ENCODE data around the gene NRG2. TPM values are rescaled to one million over a fixed set of nuclear protein-coding genes. Genes with fewer than 3 reads are reported as not detected.

Gene NRG2
- total and polyA plus RNA-seq, 2 experiments from 2014 or later = 0.05 TPM; not detected in 1

- H3K79me2 ChIP-seq (ENCODE audit: insufficient read depth) = no peaks in the 10 kb centered on the region
- in situ Hi-C loops (cut with MboI) = no loop called here
- no peak overlapping the region for H3K9ac ChIP-seq
- no peak overlapping the region for H3K4me3 ChIP-seq
- no peak overlapping the region for H3K4me2 ChIP-seq (ENCODE audit: unreplicated experiment)
- no peak overlapping the region for H2AFZ ChIP-seq
- TF ChIP-seq EZH2phosphoT487 (IDR thresholded peaks at IDR 0.05; ENCODE audit: insufficient read depth, low read depth) (no peak), EZH2 (IDR thresholded peaks at IDR 0.05; ENCODE audit: insufficient read depth, poor library complexity, severe bottlenecking) (no peak)
- no peaks in the 10 kb centered on the region for H3K36me3 ChIP-seq (ENCODE audit: low read depth)
- H3F3A ChIP-seq (ENCODE audit: insufficient read depth) = no peaks in the 10 kb centered on the region
- no peaks in the 10 kb centered on the region for H4K20me1 ChIP-seq (ENCODE audit: insufficient read depth)
- no peaks in the 10 kb centered on the region for H3K4me1 ChIP-seq (ENCODE audit: insufficient read depth)
- H3K27me3 ChIP-seq (replicated peaks; ENCODE audit: insufficient read depth) = peaks cover 22% of the 10 kb centered on the region
- DNase-seq = no peak
- no peaks in the 10 kb centered on the region for H3K9me2 ChIP-seq (ENCODE audit: insufficient read depth)
- WGBS, 2 experiments (ENCODE audit: low coverage in 1 of 2, low lambda C conversion rate in 2 of 2, missing lambda C conversion rate in 2 of 2) = 72 to 73% methylated on average over 6 of the region's 6 CpGs
- no peaks in the 10 kb centered on the region for H3K9me3 ChIP-seq (ENCODE audit: low read depth)
- H3K27ac ChIP-seq = no peak overlapping the region
Observed at GRCh38 chr5:139877129-139877597, 165.9 kb downstream of the NRG2 start.

DNA sequence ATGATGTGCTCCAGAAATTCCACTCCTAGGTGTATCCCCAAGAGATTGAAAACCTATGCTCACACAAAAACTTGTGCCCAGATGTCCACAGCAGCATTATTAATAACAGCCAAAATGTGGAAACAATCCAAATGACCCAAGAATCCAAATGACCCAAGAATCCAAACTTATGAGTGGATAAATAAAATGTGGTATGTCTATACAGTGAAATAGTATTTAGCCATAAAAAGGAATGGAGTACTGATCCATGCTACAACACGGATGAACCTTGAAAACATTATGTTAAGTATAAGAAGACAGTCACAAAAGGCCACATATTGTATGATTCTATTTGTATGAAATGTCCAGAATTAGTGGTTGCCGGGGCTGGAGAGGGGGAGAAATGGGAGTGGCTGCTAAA is 167.1 kb downstream of the NRG2 start:
- in situ Hi-C loops (cut with MboI) = no loop called here
- Histone ChIP-seq H2AFZ (no peak overlapping the region), H3K9ac (no peak overlapping the region), H3K79me2 (ENCODE audit: insufficient read depth) (no peaks in the 10 kb centered on the region), H3K4me1 (ENCODE audit: insufficient read depth) (no peaks in the 10 kb centered on the region), H3K9me2 (ENCODE audit: insufficient read depth) (no peaks in the 10 kb centered on the region), H3K27me3 (replicated peaks; ENCODE audit: insufficient read depth) (peaks cover 22% of the 10 kb centered on the region), H3K4me2 (ENCODE audit: unreplicated experiment) (no peak overlapping the region), H4K20me1 (ENCODE audit: insufficient read depth) (no peaks in the 10 kb centered on the region), H3K27ac (no peak overlapping the region), H3K4me3 (no peak overlapping the region), H3K9me3 (ENCODE audit: low read depth) (no peaks in the 10 kb centered on the region), H3K36me3 (ENCODE audit: low read depth) (no peaks in the 10 kb centered on the region), H3F3A (ENCODE audit: insufficient read depth) (no peaks in the 10 kb centered on the region)
- TF ChIP-seq EZH2phosphoT487 (IDR thresholded peaks at IDR 0.05; ENCODE audit: insufficient read depth, low read depth) (no peak), EZH2 (IDR thresholded peaks at IDR 0.05; ENCODE audit: insufficient read depth, poor library complexity, severe bottlenecking) (no peak)
- no peak for DNase-seq
- 53 to 65% methylated on average over 2 of the region's 2 CpGs for WGBS, 2 experiments (ENCODE audit: low coverage in 1 of 2, low lambda C conversion rate in 2 of 2, missing lambda C conversion rate in 2 of 2)

- H3K4me2 ChIP-seq (ENCODE audit: unreplicated experiment) = no peak overlapping the region
- no peak for DNase-seq
- H2AFZ ChIP-seq = no peak overlapping the region
- H3F3A ChIP-seq (ENCODE audit: insufficient read depth) = no peaks in the 10 kb centered on the region
- H3K27ac ChIP-seq = no peak overlapping the region
- H3K36me3 ChIP-seq (ENCODE audit: low read depth) = no peaks in the 10 kb centered on the region
- H3K9ac ChIP-seq = no peak overlapping the region
- 20% methylated on average over 16 of the region's 16 CpGs for WGBS, 2 experiments (ENCODE audit: low coverage in 1 of 2, low lambda C conversion rate in 2 of 2, missing lambda C conversion rate in 2 of 2)
- H3K9me3 ChIP-seq (ENCODE audit: low read depth) = no peaks in the 10 kb centered on the region
- H3K9me2 ChIP-seq (ENCODE audit: insufficient read depth) = no peaks in the 10 kb centered on the region
- H3K4me1 ChIP-seq (ENCODE audit: insufficient read depth) = no peaks in the 10 kb centered on the region
- no peak overlapping the region for H3K4me3 ChIP-seq
- in situ Hi-C loops (cut with MboI) = no loop called here
- no peaks in the 10 kb centered on the region for H3K79me2 ChIP-seq (ENCODE audit: insufficient read depth)
- peaks cover 28% of the 10 kb centered on the region for H3K27me3 ChIP-seq (replicated peaks; ENCODE audit: insufficient read depth)
- TF ChIP-seq EZH2 (IDR thresholded peaks at IDR 0.05; ENCODE audit: insufficient read depth, poor library complexity, severe bottlenecking) = no peak
- no peak for TF ChIP-seq EZH2phosphoT487 (IDR thresholded peaks at IDR 0.05; ENCODE audit: insufficient read depth, low read depth)
- no peaks in the 10 kb centered on the region for H4K20me1 ChIP-seq (ENCODE audit: insufficient read depth)
Observed at GRCh38 chr5:139872851-139873794, 170.0 kb downstream of the NRG2 start.

DNA sequence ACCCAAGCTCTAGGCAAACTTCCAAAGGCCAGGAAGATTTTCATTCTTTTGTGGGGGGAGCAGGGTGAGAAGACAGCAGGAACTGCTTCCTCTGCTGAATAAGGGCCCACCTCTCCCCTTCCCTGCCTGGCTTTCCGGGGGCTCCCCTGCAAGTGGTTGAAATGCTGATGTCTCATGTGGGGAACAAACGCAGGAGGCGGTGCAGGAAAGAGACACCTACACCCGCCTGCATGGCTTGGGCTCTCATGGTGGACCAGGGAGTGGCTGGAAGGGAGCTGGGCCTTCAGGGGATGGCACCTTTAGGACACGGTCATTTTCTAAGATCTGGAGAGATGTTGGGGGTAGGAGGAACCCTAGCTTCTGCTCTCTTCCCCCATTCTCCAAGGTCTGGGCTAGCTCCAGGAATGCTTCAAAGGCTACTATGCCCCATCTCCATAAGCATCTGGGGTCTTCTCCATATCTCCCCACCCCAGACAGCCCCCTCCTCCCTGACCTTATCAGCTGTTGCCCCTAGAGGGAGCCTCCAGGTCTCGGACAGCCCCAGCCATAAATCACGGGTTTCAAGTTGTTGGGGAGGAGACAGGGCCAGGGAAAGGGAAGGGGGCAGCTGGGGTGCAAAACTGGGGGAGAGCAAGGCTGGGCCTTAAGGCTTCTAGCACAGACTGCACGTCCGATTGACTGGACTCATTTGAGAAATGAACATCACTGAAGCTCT is 170.9 kb downstream of the NRG2 start:
- Histone ChIP-seq H3K36me3 (ENCODE audit: low read depth) (no peaks in the 10 kb centered on the region), H2AFZ (no peak overlapping the region), H3F3A (ENCODE audit: insufficient read depth) (no peaks in the 10 kb centered on the region), H3K27ac (no peak overlapping the region), H3K79me2 (ENCODE audit: insufficient read depth) (no peaks in the 10 kb centered on the region), H4K20me1 (ENCODE audit: insufficient read depth) (no peaks in the 10 kb centered on the region), H3K4me1 (ENCODE audit: insufficient read depth) (no peaks in the 10 kb centered on the region), H3K9me3 (ENCODE audit: low read depth) (no peaks in the 10 kb centered on the region), H3K4me2 (ENCODE audit: unreplicated experiment) (no peak overlapping the region), H3K9ac (no peak overlapping the region), H3K9me2 (ENCODE audit: insufficient read depth) (no peaks in the 10 kb centered on the region), H3K4me3 (no peak overlapping the region), H3K27me3 (replicated peaks; ENCODE audit: insufficient read depth) (peaks cover 28% of the 10 kb centered on the region)
- TF ChIP-seq EZH2 (IDR thresholded peaks at IDR 0.05; ENCODE audit: insufficient read depth, poor library complexity, severe bottlenecking) = no peak
- in situ Hi-C loops (cut with MboI) = no loop called here
- WGBS, 2 experiments (ENCODE audit: low coverage in 1 of 2, low lambda C conversion rate in 2 of 2, missing lambda C conversion rate in 2 of 2) = 62 to 68% methylated on average over 9 of the region's 9 CpGs
- DNase-seq = no peak
